H4 (cell line): Measurements from ENCODE around the gene ATP13A5. TPM values are rescaled to one million over a fixed set of nuclear protein-coding genes. Genes with fewer than 3 reads are reported as not detected.

ENCODE experiments used
- DNase-seq: peaks from one replicate; pipeline ENCODE4 v3.0.0-alpha.2; 2015; ENCODE audit warnings: low spot score
- total RNA-seq: library from RNA; depleted of rRNA; stranded (reverse); fragments of >200 nt; shearing (Covaris generic); gene quantifications from 2 replicates; pipeline ENCODE4 v1.2.3, GENCODE V29; 2014; rRNA removed

ATP13A5 gene
- total RNA-seq = 0.04 and 0.48 TPM in 2 replicates

DNA sequence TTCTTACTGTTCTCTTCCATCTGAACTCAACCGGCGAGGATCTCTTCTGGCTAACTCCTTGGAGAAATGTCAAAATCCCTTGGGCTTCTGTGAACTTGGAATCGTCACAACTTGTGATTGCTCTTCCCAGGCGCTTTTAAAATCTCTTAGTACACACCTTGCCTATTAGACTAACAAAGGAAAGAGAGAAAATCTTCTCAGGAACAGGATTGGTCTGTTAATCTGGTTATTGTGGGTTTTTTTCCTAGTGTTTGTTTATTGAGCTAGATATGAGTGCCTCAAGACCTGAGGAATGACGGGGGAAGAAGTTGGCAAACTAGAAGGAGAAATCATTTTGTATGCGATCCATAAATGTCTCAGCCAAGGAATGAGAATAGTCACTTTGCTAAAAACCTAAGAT lies at the start of gene ATP13A5:
Gene ATP13A5 (minus strand): TSS at position 48 of the 400 bp plus-strand sequence. CDS start 28 bp downstream, at position 20.
- DNase-seq = no peak

- DNase-seq = no peak
Observed at GRCh38 chr3:193418576-193419373, 40.2 kb upstream of the ATP13A5 start.

DNA sequence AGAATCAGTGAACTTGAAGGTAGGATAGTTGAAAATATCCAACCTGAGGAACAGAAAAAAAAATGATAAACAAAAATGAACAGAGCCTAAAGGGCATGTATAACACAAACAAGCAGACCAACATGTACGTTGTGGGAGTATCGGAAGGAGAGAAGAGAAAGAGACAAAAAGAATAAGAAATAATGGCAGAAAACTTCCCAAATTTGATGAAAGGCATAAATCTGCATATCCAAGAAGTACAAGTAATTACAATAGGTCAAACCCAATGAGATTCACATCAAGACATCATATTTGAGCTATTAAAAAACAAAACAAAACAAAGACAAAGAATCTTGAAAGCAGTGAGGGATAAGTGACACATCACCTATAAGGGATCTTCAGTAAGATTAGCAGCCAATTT lies 38.1 kb upstream of the ATP13A5 start:
- DNase-seq = no peak

GRCh38 chr3:193407688-193408087 lies 29.1 kb upstream of the ATP13A5 start:
- no peak for DNase-seq

GRCh38 chr3:193407112-193407511 lies 28.6 kb upstream of the ATP13A5 start:
- DNase-seq = no peak

- DNase-seq = no peak
Observed at GRCh38 chr3:193403307-193403706, 24.8 kb upstream of the ATP13A5 start.

DNA sequence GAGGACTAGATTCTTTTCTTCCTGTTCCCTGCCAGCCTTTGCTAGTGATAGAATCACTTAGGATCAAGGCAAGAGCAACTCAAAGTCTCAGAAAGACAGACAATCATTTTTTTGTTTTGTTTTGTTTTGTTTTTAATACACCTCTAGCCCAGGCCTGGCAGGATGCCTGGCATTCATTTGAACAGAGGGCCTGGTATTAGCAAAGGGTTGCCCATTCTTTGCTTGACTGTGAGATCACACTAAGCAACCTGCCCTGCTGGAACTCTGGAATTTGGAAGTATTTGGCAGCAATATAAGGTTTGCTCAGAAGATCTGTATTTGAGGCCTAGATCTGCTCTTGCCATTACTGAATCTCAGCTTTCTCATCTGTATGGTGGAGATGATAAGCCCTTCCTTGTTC lies 21.8 kb upstream of the ATP13A5 start:
- no peak for DNase-seq

GRCh38 chr3:193396451-193397244 lies 18.1 kb upstream of the ATP13A5 start:
- no peak for DNase-seq

GRCh38 chr3:193391902-193392301 lies 13.3 kb upstream of the ATP13A5 start:
- peak; percentile 90 for DNase-seq

DNA sequence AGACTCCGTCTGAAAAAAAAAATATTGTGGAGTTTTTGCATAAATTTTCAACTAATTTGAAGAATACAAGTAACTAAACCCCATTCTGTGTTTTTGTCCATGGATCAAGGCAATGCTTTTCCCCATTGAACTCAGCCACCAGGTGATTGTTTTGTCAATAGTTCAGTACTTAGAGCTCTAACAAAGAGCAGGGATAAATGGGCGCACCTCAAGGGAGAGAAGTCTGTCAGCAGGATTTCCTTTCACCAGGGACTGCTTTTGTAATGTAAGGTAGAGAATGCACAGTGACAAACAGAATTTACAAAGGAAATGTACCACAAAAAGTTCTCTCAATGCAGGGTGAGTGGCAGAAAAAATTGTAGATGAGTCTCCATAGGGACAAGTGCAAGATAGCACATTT lies 10.8 kb upstream of the ATP13A5 start:
- no peak for DNase-seq

GRCh38 chr3:193388361-193388760 lies 9.8 kb upstream of the ATP13A5 start:
- no peak for DNase-seq

- no peak for DNase-seq
Observed at GRCh38 chr3:193387596-193387995, 9.0 kb upstream of the ATP13A5 start.

GRCh38 chr3:193377591-193377990 lies 962 bp downstream of the ATP13A5 start:
- DNase-seq = peak; percentile 37

GRCh38 chr3:193375614-193376013 lies 2.9 kb downstream of the ATP13A5 start:
- DNase-seq = no peak

GRCh38 chr3:193372783-193373182 lies 5.8 kb downstream of the ATP13A5 start:
- no peak for DNase-seq

GRCh38 chr3:193367868-193368267 lies 10.7 kb downstream of the ATP13A5 start:
- DNase-seq = no peak

DNA sequence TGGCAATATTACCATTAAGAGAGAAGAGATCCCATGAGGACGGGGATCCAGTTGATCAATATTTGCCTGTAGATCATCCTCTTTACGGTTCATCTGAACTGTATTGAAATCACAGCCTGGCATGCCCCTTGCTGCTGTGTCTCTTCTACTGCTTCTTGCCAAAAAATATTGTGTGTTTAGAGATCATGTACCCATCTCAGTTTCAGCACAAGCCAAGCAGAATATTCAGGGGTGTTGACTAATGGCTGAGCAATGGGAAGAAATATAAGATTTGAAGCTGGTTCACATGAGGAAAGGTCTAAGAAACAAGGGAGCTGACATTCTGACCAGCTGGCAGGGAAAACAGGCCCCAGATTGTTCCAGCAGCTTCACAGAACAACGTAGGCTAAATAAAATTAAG lies 21.3 kb downstream of the ATP13A5 start:
- DNase-seq = no peak

- DNase-seq = no peak
Observed at GRCh38 chr3:193354423-193354822, 24.1 kb downstream of the ATP13A5 start.

GRCh38 chr3:193350744-193351143 lies 27.8 kb downstream of the ATP13A5 start:
- no peak for DNase-seq

GRCh38 chr3:193348686-193349085 lies 29.9 kb downstream of the ATP13A5 start:
- no peak for DNase-seq

DNA sequence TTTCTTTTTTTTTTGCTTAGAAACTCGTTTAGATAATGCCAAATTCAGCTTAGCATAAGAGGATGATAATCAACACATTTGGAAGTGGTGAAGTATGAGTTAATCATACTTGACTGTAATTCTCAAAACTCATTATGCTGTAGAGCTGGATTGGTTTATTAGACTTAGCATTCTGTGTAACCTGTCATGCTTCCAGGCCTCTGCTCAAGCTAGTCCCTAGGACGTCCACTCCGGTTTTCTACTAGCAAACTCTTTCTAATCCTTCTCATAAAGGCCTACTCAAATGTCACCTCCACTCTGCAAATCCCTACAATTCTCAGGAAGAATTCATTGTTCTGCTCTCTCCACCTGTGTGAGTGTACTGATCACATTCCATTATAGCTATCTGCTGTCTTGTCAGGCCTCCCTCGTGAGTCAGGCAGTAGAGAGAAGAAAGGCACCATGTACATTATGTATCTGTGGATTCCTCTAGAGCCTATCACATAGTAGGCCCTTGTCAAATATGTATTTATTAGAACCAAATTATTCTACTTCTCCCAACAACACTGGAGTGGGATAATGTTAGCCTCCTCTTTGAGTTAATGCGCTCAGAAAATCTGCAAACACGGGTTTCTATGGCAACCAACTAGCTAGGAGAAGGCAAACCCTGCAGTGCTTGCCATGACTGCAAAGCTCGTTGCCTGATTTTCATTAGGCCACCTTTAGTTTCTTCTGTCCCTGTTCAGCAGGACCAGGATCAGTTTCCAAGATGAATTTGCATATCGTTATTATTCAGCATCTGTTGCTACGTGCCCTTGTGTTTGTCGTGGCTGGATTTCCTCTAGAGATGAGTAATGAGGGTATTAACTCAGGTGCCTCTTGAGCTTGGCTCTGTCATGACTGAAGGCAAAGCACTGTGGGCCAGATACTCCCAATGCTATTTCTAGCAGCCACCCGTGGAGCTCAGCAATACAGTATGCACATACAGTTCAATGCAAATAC lies 30.7 kb downstream of the ATP13A5 start:
- DNase-seq = no peak

GRCh38 chr3:193346259-193346658 lies 32.3 kb downstream of the ATP13A5 start:
- DNase-seq = no peak
